ENCODE measurements around the gene TMPRSS12. TPM values are rescaled to one million over a fixed set of nuclear protein-coding genes. Genes with fewer than 3 reads are reported as not detected.
"Not testable (repeated sequence)": the region's sequence is repeated elsewhere in the genome, so short reads cannot be mapped to it uniquely, and the experiment has no call there.

TMPRSS12 gene
- total RNA-seq: not detected

- H3K4me1 ChIP-seq (ENCODE audit: control insufficient read depth in 3 of 3, insufficient read depth in 3 of 3, low read length in 3 of 3): peaks cover 0 to 8% (median 0%) of the 10 kb centered on the region in 3 donors
- H3K4me3 ChIP-seq (ENCODE audit: low read length in 3 of 3): peak within 1 kb of the TSS in 2 of 3 donors; percentile 17 to 45
- peaks cover 0 to 8% (median 0%) of the 10 kb centered on the region in 3 donors for H3K9me3 ChIP-seq (ENCODE audit: control insufficient read depth in 3 of 3, low read length in 3 of 3)
- H3K36me3 ChIP-seq (ENCODE audit: control insufficient read depth in 3 of 3, insufficient read depth in 3 of 3, low read length in 3 of 3): no peaks in the 10 kb centered on the region
- no peak within 1 kb of the TSS for H3K27ac ChIP-seq (ENCODE audit: low read depth, low read length)
- no peak within 1 kb of the TSS for H3K9ac ChIP-seq (ENCODE audit: low read depth in 1 of 3, low read length in 3 of 3)
- no peaks in the 10 kb centered on the region for H3K27me3 ChIP-seq (ENCODE audit: control insufficient read depth in 3 of 3, insufficient read depth in 3 of 3, low read length in 3 of 3)
Observed at GRCh38 chr12:50842637-50843493, at the start of gene TMPRSS12. TSS of gene TMPRSS12 (plus strand) at chr12:50842926. CDS start at chr12:50842965, 39 bp downstream.

GRCh38 chr12:50799908-50800307 lies 42.8 kb upstream of the TMPRSS12 start:
- Histone ChIP-seq H3K4me3 (ENCODE audit: low read length in 3 of 3) (no peak overlapping the region), H3K36me3 (ENCODE audit: control insufficient read depth in 3 of 3, insufficient read depth in 3 of 3, low read length in 3 of 3) (peaks cover 11 to 36% (median 33%) of the 10 kb centered on the region in 3 donors), H3K9me3 (ENCODE audit: control insufficient read depth in 3 of 3, low read length in 3 of 3) (peaks cover 0 to 5% (median 0%) of the 10 kb centered on the region in 3 donors), H3K27ac (ENCODE audit: low read depth, low read length) (no peak overlapping the region), H3K27me3 (ENCODE audit: control insufficient read depth in 3 of 3, insufficient read depth in 3 of 3, low read length in 3 of 3) (no peaks in the 10 kb centered on the region), H3K9ac (ENCODE audit: low read depth in 1 of 3, low read length in 3 of 3) (no peak overlapping the region), H3K4me1 (ENCODE audit: control insufficient read depth in 3 of 3, insufficient read depth in 3 of 3, low read length in 3 of 3) (no peaks in the 10 kb centered on the region)

GRCh38 chr12:50803230-50803875 lies 39.4 kb upstream of the TMPRSS12 start:
- Histone ChIP-seq H3K27ac (ENCODE audit: low read depth, low read length) (no peak overlapping the region), H3K27me3 (ENCODE audit: control insufficient read depth in 3 of 3, insufficient read depth in 3 of 3, low read length in 3 of 3) (no peaks in the 10 kb centered on the region), H3K36me3 (ENCODE audit: control insufficient read depth in 3 of 3, insufficient read depth in 3 of 3, low read length in 3 of 3) (peaks cover 9 to 17% (median 16%) of the 10 kb centered on the region in 3 donors), H3K4me1 (ENCODE audit: control insufficient read depth in 3 of 3, insufficient read depth in 3 of 3, low read length in 3 of 3) (no peaks in the 10 kb centered on the region), H3K4me3 (ENCODE audit: low read length in 3 of 3) (no peak overlapping the region), H3K9me3 (ENCODE audit: control insufficient read depth in 3 of 3, low read length in 3 of 3) (peaks cover 0 to 5% (median 0%) of the 10 kb centered on the region in 3 donors), H3K9ac (ENCODE audit: low read depth in 1 of 3, low read length in 3 of 3) (no peak overlapping the region)

- no peak overlapping the region for H3K27ac ChIP-seq (ENCODE audit: low read depth, low read length)
- no peak overlapping the region for H3K4me3 ChIP-seq (ENCODE audit: low read length in 3 of 3)
- H3K9me3 ChIP-seq (ENCODE audit: control insufficient read depth in 3 of 3, low read length in 3 of 3): no peaks in the 10 kb centered on the region
- H3K27me3 ChIP-seq (ENCODE audit: control insufficient read depth in 3 of 3, insufficient read depth in 3 of 3, low read length in 3 of 3): no peaks in the 10 kb centered on the region
- no peak overlapping the region for H3K9ac ChIP-seq (ENCODE audit: low read depth in 1 of 3, low read length in 3 of 3)
- no peaks in the 10 kb centered on the region for H3K4me1 ChIP-seq (ENCODE audit: control insufficient read depth in 3 of 3, insufficient read depth in 3 of 3, low read length in 3 of 3)
- H3K36me3 ChIP-seq (ENCODE audit: control insufficient read depth in 3 of 3, insufficient read depth in 3 of 3, low read length in 3 of 3): peaks cover 11 to 17% (median 12%) of the 10 kb centered on the region in 3 donors
Observed at GRCh38 chr12:50806176-50806575, 36.5 kb upstream of the TMPRSS12 start.

GRCh38 chr12:50809131-50809530 lies 33.6 kb upstream of the TMPRSS12 start:
- H3K9ac ChIP-seq (ENCODE audit: low read depth in 1 of 3, low read length in 3 of 3); H3K27ac ChIP-seq (ENCODE audit: low read depth, low read length): not testable (repeated sequence)
- peaks cover 24 to 27% (median 24%) of the 10 kb centered on the region in 3 donors for H3K36me3 ChIP-seq (ENCODE audit: control insufficient read depth in 3 of 3, insufficient read depth in 3 of 3, low read length in 3 of 3)

GRCh38 chr12:50814921-50815320 lies 27.8 kb upstream of the TMPRSS12 start:
- H3K4me3 ChIP-seq (ENCODE audit: low read length in 3 of 3); H3K27ac ChIP-seq (ENCODE audit: low read depth, low read length); H3K4me1 ChIP-seq (ENCODE audit: control insufficient read depth in 3 of 3, insufficient read depth in 3 of 3, low read length in 3 of 3); H3K27me3 ChIP-seq (ENCODE audit: control insufficient read depth in 3 of 3, insufficient read depth in 3 of 3, low read length in 3 of 3); H3K9ac ChIP-seq (ENCODE audit: low read depth in 1 of 3, low read length in 3 of 3); H3K9me3 ChIP-seq (ENCODE audit: control insufficient read depth in 3 of 3, low read length in 3 of 3): not testable (repeated sequence)
- H3K36me3 ChIP-seq (ENCODE audit: control insufficient read depth in 3 of 3, insufficient read depth in 3 of 3, low read length in 3 of 3): peaks cover 35 to 66% (median 62%) of the 10 kb centered on the region in 3 donors

More at GRCh38 chr12:50809131-50809530, 33.6 kb upstream of the TMPRSS12 start:
- H3K27me3 ChIP-seq (ENCODE audit: control insufficient read depth in 3 of 3, insufficient read depth in 3 of 3, low read length in 3 of 3); H3K4me1 ChIP-seq (ENCODE audit: control insufficient read depth in 3 of 3, insufficient read depth in 3 of 3, low read length in 3 of 3); H3K9me3 ChIP-seq (ENCODE audit: control insufficient read depth in 3 of 3, low read length in 3 of 3); H3K4me3 ChIP-seq (ENCODE audit: low read length in 3 of 3): not testable (repeated sequence)

- Histone ChIP-seq H3K36me3 (ENCODE audit: control insufficient read depth in 3 of 3, insufficient read depth in 3 of 3, low read length in 3 of 3) (peaks cover 10 to 38% (median 34%) of the 10 kb centered on the region in 3 donors), H3K9me3 (ENCODE audit: control insufficient read depth in 3 of 3, low read length in 3 of 3) (no peaks in the 10 kb centered on the region), H3K4me1 (ENCODE audit: control insufficient read depth in 3 of 3, insufficient read depth in 3 of 3, low read length in 3 of 3) (peaks cover 3 to 8% (median 5%) of the 10 kb centered on the region in 3 donors), H3K9ac (ENCODE audit: low read depth in 1 of 3, low read length in 3 of 3) (no peak overlapping the region), H3K4me3 (ENCODE audit: low read length in 3 of 3) (no peak overlapping the region), H3K27me3 (ENCODE audit: control insufficient read depth in 3 of 3, insufficient read depth in 3 of 3, low read length in 3 of 3) (no peaks in the 10 kb centered on the region), H3K27ac (ENCODE audit: low read depth, low read length) (no peak overlapping the region)
Observed at GRCh38 chr12:50820177-50820576, 22.5 kb upstream of the TMPRSS12 start.

- H3K27ac ChIP-seq (ENCODE audit: low read depth, low read length): no peak overlapping the region
- no peak overlapping the region for H3K9ac ChIP-seq (ENCODE audit: low read depth in 1 of 3, low read length in 3 of 3)
- H3K27me3 ChIP-seq (ENCODE audit: control insufficient read depth in 3 of 3, insufficient read depth in 3 of 3, low read length in 3 of 3): no peaks in the 10 kb centered on the region
- peaks cover 5 to 8% (median 7%) of the 10 kb centered on the region in 3 donors for H3K4me1 ChIP-seq (ENCODE audit: control insufficient read depth in 3 of 3, insufficient read depth in 3 of 3, low read length in 3 of 3)
- H3K9me3 ChIP-seq (ENCODE audit: control insufficient read depth in 3 of 3, low read length in 3 of 3): no peaks in the 10 kb centered on the region
- no peak overlapping the region for H3K4me3 ChIP-seq (ENCODE audit: low read length in 3 of 3)
- peaks cover 0 to 23% (median 15%) of the 10 kb centered on the region in 3 donors for H3K36me3 ChIP-seq (ENCODE audit: control insufficient read depth in 3 of 3, insufficient read depth in 3 of 3, low read length in 3 of 3)
Observed at GRCh38 chr12:50822082-50822481, 20.6 kb upstream of the TMPRSS12 start.

- H3K4me3 ChIP-seq (ENCODE audit: low read length in 3 of 3); H3K27me3 ChIP-seq (ENCODE audit: control insufficient read depth in 3 of 3, insufficient read depth in 3 of 3, low read length in 3 of 3); H3K9ac ChIP-seq (ENCODE audit: low read depth in 1 of 3, low read length in 3 of 3); H3K27ac ChIP-seq (ENCODE audit: low read depth, low read length); H3K9me3 ChIP-seq (ENCODE audit: control insufficient read depth in 3 of 3, low read length in 3 of 3): not testable (repeated sequence)
- Histone ChIP-seq H3K36me3 (ENCODE audit: control insufficient read depth in 3 of 3, insufficient read depth in 3 of 3, low read length in 3 of 3) (peaks cover 0 to 11% (median 6%) of the 10 kb centered on the region in 3 donors), H3K4me1 (ENCODE audit: control insufficient read depth in 3 of 3, insufficient read depth in 3 of 3, low read length in 3 of 3) (peaks cover 7 to 18% (median 12%) of the 10 kb centered on the region in 3 donors)
Observed at GRCh38 chr12:50823724-50824123, 19.0 kb upstream of the TMPRSS12 start.

- no peaks in the 10 kb centered on the region for H3K27me3 ChIP-seq (ENCODE audit: control insufficient read depth in 3 of 3, insufficient read depth in 3 of 3, low read length in 3 of 3)
- H3K36me3 ChIP-seq (ENCODE audit: control insufficient read depth in 3 of 3, insufficient read depth in 3 of 3, low read length in 3 of 3): peaks cover 0 to under 1% (median 0%) of the 10 kb centered on the region in 3 donors
- H3K4me1 ChIP-seq (ENCODE audit: control insufficient read depth in 3 of 3, insufficient read depth in 3 of 3, low read length in 3 of 3): peaks cover 7 to 23% (median 17%) of the 10 kb centered on the region in 3 donors
- H3K9ac ChIP-seq (ENCODE audit: low read depth in 1 of 3, low read length in 3 of 3): peak overlapping the region; percentile 2 to 63 (median 58)
- peak overlapping the region; percentile 85 for H3K27ac ChIP-seq (ENCODE audit: low read depth, low read length)
- peak overlapping the region in 1 of 3 donors; percentile 32 for H3K4me3 ChIP-seq (ENCODE audit: low read length in 3 of 3)
- no peaks in the 10 kb centered on the region for H3K9me3 ChIP-seq (ENCODE audit: control insufficient read depth in 3 of 3, low read length in 3 of 3)
Observed at GRCh38 chr12:50824914-50825313, 17.8 kb upstream of the TMPRSS12 start.
